HepG2 (cell line): ENCODE measurements around the gene ARHGAP26. TPM values are rescaled to one million over a fixed set of nuclear protein-coding genes. Genes with fewer than 3 reads are reported as not detected.

Experiments
- ATAC-seq: fragments of 200-7000 bp; cut with Tn5 transposase; 3 replicates; pipeline ENCODE4 v1.9.1; 2020; ENCODE audit warnings: mild to moderate bottlenecking, moderate library complexity
- BruUV-seq: library from RNA; stranded (reverse); fragments of 400-500 nt; replicated peaks from 2 replicates; lab custom pipeline; 2021; lab: Mats Ljungman, UMichigan
- CTCF ChIA-PET: fragments of 300-600 bp; formaldehyde crosslinking; extraction: SDS; loops from one replicate; lab custom pipeline; 2021; ENCODE audit warnings: low total read pairs, inconsistent platforms, low intra/inter-chr PET ratio; lab: Yijun Ruan, JAX
- POLR2A ChIA-PET: fragments of 350-600 bp; sonication (Branson Sonifier 250); formaldehyde crosslinking; loops from one replicate; lab custom pipeline; 2020; ENCODE audit warnings: antibody characterized with exemption, inconsistent platforms; lab: Yijun Ruan, JAX
- DNase-seq: peaks from one replicate; pipeline ENCODE4 v3.0.0-alpha.2; 2015; ENCODE audit warnings: low spot score
- FAIRE-seq: peaks from 3 replicates; lab custom pipeline; 2011; peaks lifted over from hg19 to GRCh38; lab: Jason Lieb, UNC
- H2AFZ ChIP-seq: one replicate; pipeline ENCODE4 v1.6.1; 2011; ENCODE audit warnings: low read length, inconsistent platforms
- H3K27ac ChIP-seq: fragments of 300-600 bp; 3 replicates; pipeline ENCODE4 v1.8.0; 2011; ENCODE audit warnings: mixed run types, mild to moderate bottlenecking, mixed read lengths, low read length, inconsistent platforms; ENCODE audit not compliant: insufficient read depth; ENCODE audit errors: extremely low read length
- H3K27me3 ChIP-seq, 2 experiments: fragments of 200-600 bp in 1 of 2; 2 replicates in 1 of 2; 3 replicates in 1 of 2; pipeline versions ENCODE4 v1.6.0 to v1.8.0; 2011; ENCODE audit warnings: low read length in 2 of 2, mild to moderate bottlenecking in 2 of 2, moderate library complexity in 2 of 2, inconsistent platforms in 1 of 2; ENCODE audit not compliant: insufficient read depth in 2 of 2, control insufficient read depth in 1 of 2
- H3K36me3 ChIP-seq, 2 experiments: fragments of 200-600 bp in 1 of 2; replicated peaks in 1 of 2; 2 replicates in 1 of 2; 3 replicates in 1 of 2; pipeline versions ENCODE4 v1.5.1 to v1.8.0; 2011; ENCODE audit warnings: low read length in 2 of 2, inconsistent platforms in 1 of 2; ENCODE audit not compliant: insufficient read depth in 2 of 2, control insufficient read depth in 1 of 2
- H3K4me1 ChIP-seq: 2 replicates; pipeline ENCODE4 v1.5.1; 2012; ENCODE audit warnings: low read length, inconsistent platforms; ENCODE audit not compliant: insufficient read depth
- H3K4me2 ChIP-seq: 2 replicates; pipeline ENCODE4 v1.6.0; 2011; ENCODE audit warnings: low read depth, low read length, inconsistent platforms
- H3K4me3 ChIP-seq, 3 experiments: fragments of 200-600 bp in 1 of 3; sonication (generic), shearing (Covaris generic) in 1 of 3; replicated peaks in 1 of 3; 2 replicates each; pipeline ENCODE4 v1.5.1; 2011 to 2016; ENCODE audit warnings: low read length in 3 of 3, inconsistent platforms in 2 of 3, low read depth in 2 of 3, mild to moderate bottlenecking in 2 of 3, control low read depth in 1 of 3, mixed read lengths in 1 of 3; ENCODE audit not compliant: insufficient read depth in 1 of 3
- H3K79me2 ChIP-seq: one replicate; pipeline ENCODE4 v1.6.1; 2011; ENCODE audit warnings: low read length, inconsistent platforms; ENCODE audit not compliant: insufficient read depth
- H3K9ac ChIP-seq: 2 replicates; pipeline ENCODE4 v1.6.0; 2011; ENCODE audit warnings: mild to moderate bottlenecking, low read depth, low read length, inconsistent platforms; ENCODE audit not compliant: insufficient read depth
- H3K9me3 ChIP-seq: 2 replicates; pipeline ENCODE4 v1.5.1; 2012; ENCODE audit warnings: mild to moderate bottlenecking, low read length
- H4K20me1 ChIP-seq: 2 replicates; pipeline ENCODE4 v1.6.0; 2011; ENCODE audit warnings: inconsistent platforms, mild to moderate bottlenecking, low read length, moderate library complexity; ENCODE audit not compliant: insufficient read depth
- CREB1 ChIP-seq, 2 experiments: fragments of 450-650 bp in 1 of 2; IDR thresholded peaks; 2 replicates each; pipeline ENCODE4 v1.6.1; 2016 to 2017; ENCODE audit warnings: control low read depth in 1 of 2, mild to moderate bottlenecking in 1 of 2, missing compliant biosample characterization in 1 of 2, missing genetic modification characterization in 1 of 2
- CSRNP1 ChIP-seq: sonication (generic); formaldehyde crosslinking; IDR thresholded peaks from 2 replicates; pipeline ENCODE4 v1.8.1; 2023; ENCODE audit warnings: mild to moderate bottlenecking, missing genetic modification reagents
- DR1 ChIP-seq: sonication (generic); formaldehyde crosslinking; IDR thresholded peaks from 2 replicates; pipeline ENCODE4 v1.8.0; 2021; ENCODE audit warnings: mild to moderate bottlenecking, missing genetic modification reagents, inconsistent platforms
- E2F1 ChIP-seq: sonication (generic); formaldehyde crosslinking; IDR thresholded peaks from 2 replicates; pipeline ENCODE4 v1.5.0; 2020; ENCODE audit warnings: missing genetic modification reagents
- FUBP1 ChIP-seq: sonication (generic); formaldehyde crosslinking; IDR thresholded peaks from 2 replicates; pipeline ENCODE4 v1.5.1; 2020; ENCODE audit warnings: missing genetic modification reagents, mild to moderate bottlenecking, borderline replicate concordance
- MZF1 ChIP-seq: sonication (generic); formaldehyde crosslinking; IDR thresholded peaks from 2 replicates; pipeline ENCODE4 v1.8.1; 2023; ENCODE audit warnings: mild to moderate bottlenecking, missing genetic modification reagents, borderline replicate concordance
- RCOR2 ChIP-seq: IDR thresholded peaks from 2 replicates; pipeline ENCODE4 v1.6.1; 2016; ENCODE audit warnings: missing biosample characterization, missing genetic modification reagents
- SYNCRIP ChIP-seq: fragments of 200-400 bp; formaldehyde crosslinking; IDR thresholded peaks from 2 replicates; pipeline ENCODE4 v1.6.1; 2018; ENCODE audit warnings: mild to moderate bottlenecking, low read depth, low read length; ENCODE audit not compliant: insufficient read depth
- TARDBP ChIP-seq: sonication (generic); formaldehyde crosslinking; IDR thresholded peaks from 2 replicates; pipeline ENCODE4 v1.8.0; 2022; ENCODE audit warnings: mild to moderate bottlenecking, missing genetic modification reagents
- TCF7 ChIP-seq: sonication (generic); IDR thresholded peaks from 2 replicates; pipeline ENCODE4 v1.6.1; 2016; ENCODE audit warnings: antibody characterized with exemption, low read depth
- TOPORS ChIP-seq: sonication (generic); formaldehyde crosslinking; IDR thresholded peaks from 2 replicates; pipeline ENCODE4 v1.8.0; 2023; ENCODE audit warnings: mild to moderate bottlenecking, missing genetic modification reagents
- ZKSCAN5 ChIP-seq: sonication (generic); formaldehyde crosslinking; IDR thresholded peaks from 2 replicates; pipeline ENCODE4 v1.5.1; 2020; ENCODE audit warnings: mild to moderate bottlenecking, missing genetic modification reagents
- ZMYM3 ChIP-seq: sonication (generic); formaldehyde crosslinking; IDR thresholded peaks from 2 replicates; pipeline ENCODE4 v1.5.1; 2020; ENCODE audit warnings: mild to moderate bottlenecking, missing genetic modification reagents
- ZNF678 ChIP-seq: sonication (generic); formaldehyde crosslinking; IDR thresholded peaks from 2 replicates; pipeline ENCODE4 v1.4.0; 2020; ENCODE audit warnings: mild to moderate bottlenecking, missing genetic modification reagents
- ZNF703 ChIP-seq: sonication (generic); formaldehyde crosslinking; IDR thresholded peaks from 2 replicates; pipeline ENCODE4 v1.5.1; 2020; ENCODE audit warnings: missing genetic modification reagents, mild to moderate bottlenecking, moderate library complexity, borderline replicate concordance
- ZNF841 ChIP-seq: sonication (generic); formaldehyde crosslinking; IDR thresholded peaks from 2 replicates; pipeline ENCODE4 v1.8.1; 2023; ENCODE audit warnings: missing genetic modification reagents, borderline replicate concordance
- WGBS: methylation state at CpG from one replicate; pipeline ENCODE4 v1.1.6; 2017; ENCODE audit warnings: low lambda C conversion rate; 5-methylcytosine and 5-hydroxymethylcytosine counted together
- in situ Hi-C: cut with HindIII; loops from 2 replicates; pipeline ENCODE4 v1.10.0; 2017; ENCODE audit warnings: low pct_unique_long_range_greater_than_20kb; ENCODE audit not compliant: extremely low pct_ligation_motif_present
- intact Hi-C: fragments of 100-400 bp; cut with micrococcal nuclease; formaldehyde crosslinking; loops from one replicate; pipeline ENCODE4 v1.10.0; 2022; ENCODE audit not compliant: unreplicated experiment
- polyA plus RNA-seq, 8 experiments: library from polyadenylated mRNA; depleted of rRNA in 3 of 8; stranded (reverse) in 7 of 8; unstranded in 1 of 8; fragments of >200 nt; fragmentation: Illumina TruSeq in 4 of 8; extraction: Trizol in 4 of 8; gene quantifications; 2 replicates each; pipeline versions ENCODE4 v1.2.1 to v1.2.3, GENCODE V29; 2011 to 2016; ENCODE audit warnings: low read depth in 4 of 8, missing spikeins in 1 of 8, mixed read lengths in 1 of 8; ENCODE audit not compliant: insufficient read depth in 1 of 8
- total RNA-seq, 5 experiments: library from RNA; depleted of rRNA; stranded (reverse); fragments of >200 nt; fragmentation: Illumina TruSeq; extraction: Trizol; gene quantifications; 2 replicates each; pipeline ENCODE4 v1.2.3, GENCODE V29; 2016; ENCODE audit warnings: low read depth in 1 of 5

The ARHGAP26 gene
- total and polyA plus RNA-seq, 2 of the 13 experiments (the other 11 are each of a cell fraction or from before 2014, with no cell fraction given): 9.6 to 18.2 TPM

DNA sequence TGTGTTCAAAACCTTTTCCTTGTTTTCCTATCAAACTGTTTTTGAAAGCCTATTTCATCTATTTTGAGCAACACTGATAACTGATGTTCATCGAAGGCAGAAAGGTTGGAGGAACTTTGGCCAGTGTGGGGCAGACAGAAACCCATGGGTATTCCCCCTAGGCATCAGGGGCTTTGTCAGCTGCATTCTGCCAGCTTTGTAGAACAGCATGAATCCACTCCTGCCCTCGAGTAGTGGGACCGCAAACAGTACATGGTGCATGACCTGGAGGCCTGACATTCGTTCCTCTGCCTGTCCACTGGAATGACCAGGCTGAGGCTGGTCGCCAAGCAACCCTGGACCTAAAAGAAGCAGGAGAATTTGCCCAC lies 22.7 kb downstream of the ARHGAP26 start:
- no peak overlapping the region for H2AFZ ChIP-seq
- no peaks in the 10 kb centered on the region for H4K20me1 ChIP-seq
- H3K4me1 ChIP-seq: peaks cover 38% of the 10 kb centered on the region
- H3K9ac ChIP-seq: no peak overlapping the region
- in situ Hi-C loops (no loop called here), intact Hi-C loops (no loop called here)
- WGBS: 86% methylated on average over 5 of the region's 5 CpGs
- POLR2A ChIA-PET: no interaction called here
- CTCF ChIA-PET: no interaction called here
- FAIRE-seq (no peak), ATAC-seq (no peak), DNase-seq (no peak)
- peaks cover 9% of the 10 kb centered on the region for H3K79me2 ChIP-seq
- H3K27ac ChIP-seq: no peak overlapping the region
- H3K36me3 ChIP-seq: no peaks in the 10 kb centered on the region
- no peak overlapping the region for H3K4me2 ChIP-seq
- H3K4me3 ChIP-seq: no peak overlapping the region
- no peaks in the 10 kb centered on the region for H3K9me3 ChIP-seq
- TF ChIP-seq E2F1 (CRISPR knock-in tag) (no peak), ZNF703 (no peak), ZNF678 (CRISPR knock-in tag) (no peak), SYNCRIP (no peak), MZF1 (no peak), TOPORS (no peak)
- H3K27me3 ChIP-seq: no peaks in the 10 kb centered on the region
- BruUV-seq: no TSS peak

DNA sequence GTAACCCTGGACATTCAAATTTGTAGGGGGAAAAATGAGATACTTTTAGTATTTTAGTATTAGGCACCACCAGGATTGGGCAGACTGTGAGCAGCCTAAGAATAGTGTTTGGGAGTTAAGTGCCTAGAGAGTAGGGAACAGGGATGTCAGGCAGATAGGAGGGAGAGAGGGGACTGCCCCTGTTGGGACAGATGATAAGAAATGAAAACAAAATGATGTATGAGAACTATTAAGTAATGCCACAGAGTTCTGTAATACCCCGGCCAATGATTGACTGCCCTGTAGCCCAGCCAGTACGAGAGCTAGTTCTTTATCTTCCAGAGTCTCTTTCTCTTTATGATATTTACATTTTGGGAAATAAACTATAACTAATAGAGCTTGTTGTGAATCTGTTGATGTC lies 24.4 kb downstream of the ARHGAP26 start:
- no peak overlapping the region for H3K27ac ChIP-seq
- in situ Hi-C loops (no loop called here), intact Hi-C loops (no loop called here)
- H3K27me3 ChIP-seq: no peaks in the 10 kb centered on the region
- ATAC-seq (no peak), FAIRE-seq (no peak), DNase-seq (no peak)
- no peaks in the 10 kb centered on the region for H3K9me3 ChIP-seq
- H3K9ac ChIP-seq: no peak overlapping the region
- CTCF ChIA-PET: no interaction called here
- peaks cover 50% of the 10 kb centered on the region for H3K4me1 ChIP-seq
- no peaks in the 10 kb centered on the region for H4K20me1 ChIP-seq
- no peak overlapping the region for H3K4me3 ChIP-seq
- peaks cover 9% of the 10 kb centered on the region for H3K79me2 ChIP-seq
- POLR2A ChIA-PET: no interaction called here
- no peak overlapping the region for H3K4me2 ChIP-seq
- H3K36me3 ChIP-seq: no peaks in the 10 kb centered on the region
- BruUV-seq: no TSS peak
- 88% methylated on average over 2 of the region's 2 CpGs for WGBS
- no peak overlapping the region for H2AFZ ChIP-seq
- TF ChIP-seq CREB1 (IDR thresholded peaks at IDR 0.05) (no peak), CREB1 (CRISPR knock-in tag; IDR thresholded peaks at IDR 0.05) (no peak), TCF7 (no peak), ZNF841 (CRISPR knock-in tag) (no peak), ZMYM3 (no peak), TARDBP (no peak), FUBP1 (CRISPR knock-in tag) (no peak), DR1 (CRISPR knock-in tag) (no peak), CSRNP1 (no peak), ZKSCAN5 (CRISPR knock-in tag) (no peak), RCOR2 (no peak)
